Astrocyte (in vitro differentiated cells and primary cell): ENCODE results near the gene YWHAB. TPM values are rescaled to one million over a fixed set of nuclear protein-coding genes. Genes with fewer than 3 reads are reported as not detected.

Experiments
- DNase-seq: peaks from one replicate; pipeline ENCODE4 v3.0.0-alpha.2; 2010; ENCODE audit warnings: low read depth
- FAIRE-seq: peaks from 2 replicates; lab custom pipeline; 2011; peaks lifted over from hg19 to GRCh38; lab: Jason Lieb, UNC
- H2AFZ ChIP-seq: 2 replicates; pipeline ENCODE4 v1.6.0; 2012; ENCODE audit warnings: low read depth, low read length, inconsistent platforms
- H3K27ac ChIP-seq: 2 replicates; pipeline ENCODE4 v1.5.1; 2011; ENCODE audit warnings: low read depth, low read length, inconsistent platforms
- H3K27me3 ChIP-seq: 2 replicates; pipeline ENCODE4 v1.6.0; 2011; ENCODE audit warnings: low read length, inconsistent platforms; ENCODE audit not compliant: insufficient read depth
- H3K36me3 ChIP-seq: 2 replicates; pipeline ENCODE4 v1.5.1; 2011; ENCODE audit warnings: low read length, inconsistent platforms; ENCODE audit not compliant: insufficient read depth
- H3K4me1 ChIP-seq: 2 replicates; pipeline ENCODE4 v1.5.1; 2011; ENCODE audit warnings: low read length, inconsistent platforms; ENCODE audit not compliant: insufficient read depth
- H3K4me2 ChIP-seq: 2 replicates; pipeline ENCODE4 v1.6.0; 2012; ENCODE audit warnings: low read length, inconsistent platforms
- H3K4me3 ChIP-seq: 2 replicates; pipeline ENCODE4 v1.5.1; 2011; ENCODE audit warnings: low read depth, mild to moderate bottlenecking, low read length, inconsistent platforms; ENCODE audit not compliant: insufficient read depth
- H3K79me2 ChIP-seq: 2 replicates; pipeline ENCODE4 v1.6.0; 2012; ENCODE audit warnings: mild to moderate bottlenecking, low read length, inconsistent platforms; ENCODE audit not compliant: insufficient read depth
- H3K9ac ChIP-seq: 2 replicates; pipeline ENCODE4 v1.6.0; 2012; ENCODE audit warnings: mild to moderate bottlenecking, low read length, inconsistent platforms
- H3K9me3 ChIP-seq: 2 replicates; pipeline ENCODE4 v1.5.1; 2012; ENCODE audit warnings: low read depth, mild to moderate bottlenecking, low read length, inconsistent platforms; ENCODE audit not compliant: insufficient read depth
- H4K20me1 ChIP-seq: 2 replicates; pipeline ENCODE4 v1.6.0; 2012; ENCODE audit warnings: low read length, inconsistent platforms; ENCODE audit not compliant: insufficient read depth
- H3K27ac Mint-ChIP-seq: one replicate; pipeline ENCODE4 v1.8.0; 2021; ENCODE audit warnings: mild to moderate bottlenecking, mixed read lengths; ENCODE audit not compliant: unreplicated experiment
- H3K27me3 Mint-ChIP-seq: one replicate; pipeline ENCODE4 v1.8.0; 2021; ENCODE audit warnings: low read depth, mixed read lengths; ENCODE audit not compliant: unreplicated experiment
- H3K36me3 Mint-ChIP-seq: one replicate; pipeline ENCODE4 v1.8.0; 2021; ENCODE audit warnings: low read depth, mixed read lengths; ENCODE audit not compliant: unreplicated experiment
- H3K4me1 Mint-ChIP-seq: one replicate; pipeline ENCODE4 v1.8.0; 2021; ENCODE audit warnings: low read depth, mixed read lengths; ENCODE audit not compliant: unreplicated experiment
- H3K4me3 Mint-ChIP-seq: one replicate; pipeline ENCODE4 v1.8.0; 2021; ENCODE audit warnings: mild to moderate bottlenecking, moderate library complexity, mixed read lengths; ENCODE audit not compliant: unreplicated experiment
- H3K9me3 Mint-ChIP-seq: one replicate; pipeline ENCODE4 v1.8.0; 2021; ENCODE audit warnings: mild to moderate bottlenecking, mixed read lengths; ENCODE audit not compliant: unreplicated experiment
- EZH2 ChIP-seq: IDR thresholded peaks from 2 replicates; pipeline ENCODE4 v1.6.1; 2012; ENCODE audit warnings: mild to moderate bottlenecking, low read length, inconsistent platforms; ENCODE audit not compliant: insufficient read depth
- total RNA-seq: library from RNA; stranded (reverse); gene quantifications from 2 replicates; pipeline ENCODE4 v1.2.1, GENCODE V29; 2021
- TF ChIP-seq, protein P1 (sequence below): IDR thresholded peaks from 2 replicates; pipeline ENCODE4 v1.5.1; 2011; ENCODE audit warnings: low read depth, mild to moderate bottlenecking, inconsistent platforms, low read length, moderate library complexity; ENCODE audit not compliant: insufficient read depth

Gene YWHAB
- total RNA-seq, 1 donor from 2014 or later: 236 TPM

- no peak overlapping the region for H3K27ac ChIP-seq
- H3K9ac ChIP-seq: no peak overlapping the region
- Mint-ChIP-seq H3K9me3 (no peaks in the 10 kb centered on the region), H3K36me3 (peaks cover 20% of the 10 kb centered on the region), H3K27me3 (no peaks in the 10 kb centered on the region), H3K27ac (no peak overlapping the region), H3K4me1 (peaks cover 2% of the 10 kb centered on the region), H3K4me3 (no peak overlapping the region)
- H4K20me1 ChIP-seq: peaks cover 52% of the 10 kb centered on the region
- peaks cover 3% of the 10 kb centered on the region for H3K79me2 ChIP-seq
- H3K4me1 ChIP-seq: no peaks in the 10 kb centered on the region
- no peaks in the 10 kb centered on the region for H3K9me3 ChIP-seq
- no peaks in the 10 kb centered on the region for H3K27me3 ChIP-seq
- TF ChIP-seq EZH2: no peak
- TF ChIP-seq, protein P1, sequence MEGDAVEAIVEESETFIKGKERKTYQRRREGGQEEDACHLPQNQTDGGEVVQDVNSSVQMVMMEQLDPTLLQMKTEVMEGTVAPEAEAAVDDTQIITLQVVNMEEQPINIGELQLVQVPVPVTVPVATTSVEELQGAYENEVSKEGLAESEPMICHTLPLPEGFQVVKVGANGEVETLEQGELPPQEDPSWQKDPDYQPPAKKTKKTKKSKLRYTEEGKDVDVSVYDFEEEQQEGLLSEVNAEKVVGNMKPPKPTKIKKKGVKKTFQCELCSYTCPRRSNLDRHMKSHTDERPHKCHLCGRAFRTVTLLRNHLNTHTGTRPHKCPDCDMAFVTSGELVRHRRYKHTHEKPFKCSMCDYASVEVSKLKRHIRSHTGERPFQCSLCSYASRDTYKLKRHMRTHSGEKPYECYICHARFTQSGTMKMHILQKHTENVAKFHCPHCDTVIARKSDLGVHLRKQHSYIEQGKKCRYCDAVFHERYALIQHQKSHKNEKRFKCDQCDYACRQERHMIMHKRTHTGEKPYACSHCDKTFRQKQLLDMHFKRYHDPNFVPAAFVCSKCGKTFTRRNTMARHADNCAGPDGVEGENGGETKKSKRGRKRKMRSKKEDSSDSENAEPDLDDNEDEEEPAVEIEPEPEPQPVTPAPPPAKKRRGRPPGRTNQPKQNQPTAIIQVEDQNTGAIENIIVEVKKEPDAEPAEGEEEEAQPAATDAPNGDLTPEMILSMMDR: no peak
- no peak overlapping the region for H3K4me3 ChIP-seq
- H2AFZ ChIP-seq: no peak overlapping the region
- H3K4me2 ChIP-seq: no peak overlapping the region
- FAIRE-seq: no peak
- peaks cover 45% of the 10 kb centered on the region for H3K36me3 ChIP-seq
- DNase-seq: no peak
Observed at GRCh38 chr20:44943828-44944227, 58.3 kb downstream of the YWHAB start.

- no peak for DNase-seq
- Histone ChIP-seq H3K79me2 (peaks cover 3% of the 10 kb centered on the region), H3K27me3 (no peaks in the 10 kb centered on the region), H2AFZ (no peak overlapping the region), H3K9ac (no peak overlapping the region), H3K27ac (no peak overlapping the region), H3K36me3 (peaks cover 60% of the 10 kb centered on the region), H4K20me1 (peaks cover 55% of the 10 kb centered on the region), H3K9me3 (no peaks in the 10 kb centered on the region), H3K4me3 (no peak overlapping the region), H3K4me2 (no peak overlapping the region), H3K4me1 (no peaks in the 10 kb centered on the region)
- no peak overlapping the region for H3K27ac Mint-ChIP-seq
- no peaks in the 10 kb centered on the region for H3K4me1 Mint-ChIP-seq
- no peak for TF ChIP-seq EZH2
- TF ChIP-seq, protein P1: no peak
- H3K36me3 Mint-ChIP-seq: peaks cover 13% of the 10 kb centered on the region
- H3K9me3 Mint-ChIP-seq: no peaks in the 10 kb centered on the region
- FAIRE-seq: no peak
- H3K4me3 Mint-ChIP-seq: no peak overlapping the region
- no peaks in the 10 kb centered on the region for H3K27me3 Mint-ChIP-seq
Observed at GRCh38 chr20:44945261-44945660, 59.8 kb downstream of the YWHAB start.

GRCh38 chr20:44946271-44946852 lies 60.9 kb downstream of the YWHAB start:
- peaks cover 52% of the 10 kb centered on the region for H4K20me1 ChIP-seq
- H3K4me2 ChIP-seq: no peak overlapping the region
- no peak overlapping the region for H3K4me3 Mint-ChIP-seq
- no peak overlapping the region for H3K4me3 ChIP-seq
- H3K9me3 Mint-ChIP-seq: no peaks in the 10 kb centered on the region
- no peak overlapping the region for H2AFZ ChIP-seq
- H3K27me3 ChIP-seq: no peaks in the 10 kb centered on the region
- H3K4me1 ChIP-seq: no peaks in the 10 kb centered on the region
- TF ChIP-seq, protein P1: no peak
- TF ChIP-seq EZH2: no peak
- FAIRE-seq: no peak
- no peaks in the 10 kb centered on the region for H3K9me3 ChIP-seq
- peaks cover 13% of the 10 kb centered on the region for H3K36me3 Mint-ChIP-seq
- H3K27me3 Mint-ChIP-seq: no peaks in the 10 kb centered on the region
- no peak for DNase-seq
- no peak overlapping the region for H3K27ac ChIP-seq
- peaks cover 7% of the 10 kb centered on the region for H3K79me2 ChIP-seq
- no peak overlapping the region for H3K27ac Mint-ChIP-seq
- no peak overlapping the region for H3K9ac ChIP-seq
- H3K4me1 Mint-ChIP-seq: no peaks in the 10 kb centered on the region
- H3K36me3 ChIP-seq: peaks cover 69% of the 10 kb centered on the region
